ENCODE results near the gene BUB1B. TPM values are rescaled to one million over a fixed set of nuclear protein-coding genes. Genes with fewer than 3 reads are reported as not detected.
A peak's percentile ranks its signal among the peaks of the same experiment; 100 is the strongest.

The BUB1B gene
- total RNA-seq, 4 donors from 2014 or later: 1.4 to 15.3 (median 8.6) TPM

GRCh38 chr15:40253167-40253790, 92.4 kb downstream of the BUB1B start:
- DNase-seq: no peak
- no peak for TF ChIP-seq POLR2AphosphoS5 (IDR thresholded peaks at IDR 0.05)
- TF ChIP-seq EP300 (IDR thresholded peaks at IDR 0.05; ENCODE audit: low read depth): no peak
- no peak for TF ChIP-seq POLR2A (IDR thresholded peaks at IDR 0.05)
- TF ChIP-seq CTCF (IDR thresholded peaks at IDR 0.05): no peak
- in situ Hi-C loops (cut with MboI; ENCODE audit: low pct_ligation_motif_present in 1 of 4, low pct_unique_long_range_greater_than_20kb in 1 of 4, low sequenced_read_pairs in 3 of 4): loop anchor here in 1 of 4 donors (25.0 kb wide), 1 partner anchor 216 kb away; the partner anchor contains the start of gene SRP14
- Histone ChIP-seq H3K27me3 (peaks cover 23% of the 10 kb centered on the region), H3K27ac (peak overlapping the region in 1 of 4 donors; percentile 40), H3K4me3 (peak overlapping the region; percentile 47 to 69 (median 48)), H3K9me3 (no peaks in the 10 kb centered on the region), H3K4me1 (peaks cover 5 to 22% (median 13%) of the 10 kb centered on the region in 4 donors), H3K36me3 (no peaks in the 10 kb centered on the region)
- intact Hi-C loops (cut with DNase I; ENCODE audit: low total_unique reads): no loop called here
- WGBS, 2 donors (ENCODE audit: low coverage in 1 of 2): 35% methylated on average over 26 of the region's 28 CpGs; no CpG with 5 or more reads in 1 of the 2 donors

- H3K36me3 ChIP-seq: no peaks in the 10 kb centered on the region
- H3K4me1 ChIP-seq: peaks cover 5 to 22% (median 13%) of the 10 kb centered on the region in 4 donors
- TF ChIP-seq EP300 (IDR thresholded peaks at IDR 0.05; ENCODE audit: low read depth) (no peak), POLR2A (IDR thresholded peaks at IDR 0.05) (no peak), POLR2AphosphoS5 (IDR thresholded peaks at IDR 0.05) (no peak), CTCF (IDR thresholded peaks at IDR 0.05) (no peak)
- H3K27me3 ChIP-seq: peaks cover 23% of the 10 kb centered on the region
- no peak for DNase-seq
- 80 to 91% methylated on average over 1 to 3 of the region's 3 CpGs for WGBS, 2 donors (ENCODE audit: low coverage in 1 of 2)
- H3K9me3 ChIP-seq: no peaks in the 10 kb centered on the region
- intact Hi-C loops (cut with DNase I; ENCODE audit: low total_unique reads) (no loop called here), in situ Hi-C loops (cut with MboI; ENCODE audit: low pct_ligation_motif_present in 1 of 4, low pct_unique_long_range_greater_than_20kb in 1 of 4, low sequenced_read_pairs in 3 of 4) (loop anchor here in 1 of 4 donors (25.0 kb wide), 1 partner anchor 217 kb away; the partner anchor contains the start of gene SRP14)
- H3K27ac ChIP-seq: no peak overlapping the region
- H3K4me3 ChIP-seq: no peak overlapping the region
These were observed 93.6 kb downstream of the BUB1B start for GRCh38 chr15:40254452-40254851.

- Histone ChIP-seq H3K27ac (no peak overlapping the region), H3K36me3 (no peaks in the 10 kb centered on the region), H3K9me3 (no peaks in the 10 kb centered on the region), H3K4me3 (no peak overlapping the region), H3K4me1 (peaks cover 5 to 22% (median 13%) of the 10 kb centered on the region in 4 donors), H3K27me3 (peaks cover 23% of the 10 kb centered on the region)
- no peak for DNase-seq
- intact Hi-C loops (cut with DNase I; ENCODE audit: low total_unique reads) (no loop called here), in situ Hi-C loops (cut with MboI; ENCODE audit: low pct_ligation_motif_present in 1 of 4, low pct_unique_long_range_greater_than_20kb in 1 of 4, low sequenced_read_pairs in 3 of 4) (loop anchor here in 1 of 4 donors (25.0 kb wide), 1 partner anchor 218 kb away; the partner anchor contains the start of gene SRP14)
- TF ChIP-seq POLR2A (IDR thresholded peaks at IDR 0.05) (no peak), CTCF (IDR thresholded peaks at IDR 0.05) (no peak), EP300 (IDR thresholded peaks at IDR 0.05; ENCODE audit: low read depth) (no peak), POLR2AphosphoS5 (IDR thresholded peaks at IDR 0.05) (no peak)
- 73% methylated on average over 4 of the region's 4 CpGs; no CpG with 5 or more reads in 1 of the 2 donors for WGBS, 2 donors (ENCODE audit: low coverage in 1 of 2)
These were observed 94.2 kb downstream of the BUB1B start for GRCh38 chr15:40255033-40255432.

GRCh38 chr15:40256638-40257235, 95.9 kb downstream of the BUB1B start:
- Histone ChIP-seq H3K36me3 (no peaks in the 10 kb centered on the region), H3K9me3 (no peaks in the 10 kb centered on the region), H3K4me3 (no peak overlapping the region), H3K27me3 (peaks cover 23% of the 10 kb centered on the region), H3K27ac (no peak overlapping the region), H3K4me1 (peaks cover 5 to 22% (median 13%) of the 10 kb centered on the region in 4 donors)
- whole genome bisulfite sequencing, 2 donors (ENCODE audit: low coverage in 1 of 2): 70 to 90% methylated on average over 2 to 17 of the region's 17 CpGs
- DNase-seq: no peak
- in situ Hi-C loops (cut with MboI; ENCODE audit: low pct_ligation_motif_present in 1 of 4, low pct_unique_long_range_greater_than_20kb in 1 of 4, low sequenced_read_pairs in 3 of 4): loop anchor here in 1 of 4 donors (25.0 kb wide), 1 partner anchor 219 kb away; the partner anchor contains the start of gene SRP14
- TF ChIP-seq POLR2AphosphoS5 (IDR thresholded peaks at IDR 0.05): no peak
- no peak for TF ChIP-seq CTCF (IDR thresholded peaks at IDR 0.05)
- no peak for TF ChIP-seq POLR2A (IDR thresholded peaks at IDR 0.05)
- TF ChIP-seq EP300 (IDR thresholded peaks at IDR 0.05; ENCODE audit: low read depth): no peak
- intact Hi-C loops (cut with DNase I; ENCODE audit: low total_unique reads): no loop called here

Measured in transverse colon (tissue), 4 donors.